Measurements from ENCODE around the gene SSH2.

The SSH2 gene

GRCh38 chr17:29633886-29634285, 296.1 kb downstream of the SSH2 start:
- Histone ChIP-seq H3K36me3 (replicated peaks; ENCODE audit: low read depth, low read length) (peaks cover 8% of the 10 kb centered on the region), H3K9me3 (ENCODE audit: insufficient read depth, low read length) (no peaks in the 10 kb centered on the region), H4K20me1 (ENCODE audit: insufficient read depth, low read length) (no peaks in the 10 kb centered on the region), H3K4me3 (ENCODE audit: low read length) (no peak overlapping the region), H3K27me3 (ENCODE audit: low read depth, low read length) (no peaks in the 10 kb centered on the region), H2AFZ (ENCODE audit: low read depth, low read length) (no peak overlapping the region), H3K79me2 (ENCODE audit: low read length) (no peaks in the 10 kb centered on the region), H3K9ac (ENCODE audit: low read length) (no peak overlapping the region), H3K4me2 (ENCODE audit: low read length) (no peak overlapping the region), H3K27ac (ENCODE audit: low read length) (no peak overlapping the region), H3K4me1 (ENCODE audit: low read length) (peaks cover 2% of the 10 kb centered on the region)
- TF ChIP-seq EZH2phosphoT487 (IDR thresholded peaks at IDR 0.05; ENCODE audit: low read depth) = no peak
- TF ChIP-seq CTCF (IDR thresholded peaks at IDR 0.05; ENCODE audit: low read depth, low read length) = no peak

GRCh38 chr17:29630630-29631193, 299.3 kb downstream of the SSH2 start:
- TF ChIP-seq CTCF (IDR thresholded peaks at IDR 0.05; ENCODE audit: low read depth, low read length) = no peak
- Histone ChIP-seq H3K27ac (ENCODE audit: low read length) (no peak overlapping the region), H3K9me3 (ENCODE audit: insufficient read depth, low read length) (no peaks in the 10 kb centered on the region), H3K27me3 (ENCODE audit: low read depth, low read length) (no peaks in the 10 kb centered on the region), H3K79me2 (ENCODE audit: low read length) (no peaks in the 10 kb centered on the region), H4K20me1 (ENCODE audit: insufficient read depth, low read length) (no peaks in the 10 kb centered on the region), H2AFZ (ENCODE audit: low read depth, low read length) (no peak overlapping the region), H3K4me1 (ENCODE audit: low read length) (no peaks in the 10 kb centered on the region), H3K4me3 (ENCODE audit: low read length) (no peak overlapping the region), H3K9ac (ENCODE audit: low read length) (no peak overlapping the region), H3K4me2 (ENCODE audit: low read length) (no peak overlapping the region), H3K36me3 (replicated peaks; ENCODE audit: low read depth, low read length) (peaks cover 3% of the 10 kb centered on the region)

- H3K4me3 ChIP-seq (ENCODE audit: low read length) = no peak overlapping the region
- H4K20me1 ChIP-seq (ENCODE audit: insufficient read depth, low read length) = no peaks in the 10 kb centered on the region
- no peak overlapping the region for H3K27ac ChIP-seq (ENCODE audit: low read length)
- H3K36me3 ChIP-seq (replicated peaks; ENCODE audit: low read depth, low read length) = peaks cover 2% of the 10 kb centered on the region
- no peak for TF ChIP-seq CTCF (IDR thresholded peaks at IDR 0.05; ENCODE audit: low read depth, low read length)
- no peak for TF ChIP-seq EZH2phosphoT487 (IDR thresholded peaks at IDR 0.05; ENCODE audit: low read depth)
- no peak overlapping the region for H3K4me2 ChIP-seq (ENCODE audit: low read length)
- no peak overlapping the region for H3K9ac ChIP-seq (ENCODE audit: low read length)
- no peaks in the 10 kb centered on the region for H3K27me3 ChIP-seq (ENCODE audit: low read depth, low read length)
- H2AFZ ChIP-seq (ENCODE audit: low read depth, low read length) = no peak overlapping the region
- H3K9me3 ChIP-seq (ENCODE audit: insufficient read depth, low read length) = no peaks in the 10 kb centered on the region
- no peaks in the 10 kb centered on the region for H3K79me2 ChIP-seq (ENCODE audit: low read length)
- no peaks in the 10 kb centered on the region for H3K4me1 ChIP-seq (ENCODE audit: low read length)
These were observed 300.2 kb downstream of the SSH2 start for GRCh38 chr17:29629839-29630238.

GRCh38 chr17:29628644-29629043, 301.4 kb downstream of the SSH2 start:
- no peaks in the 10 kb centered on the region for H3K9me3 ChIP-seq (ENCODE audit: insufficient read depth, low read length)
- H3K4me1 ChIP-seq (ENCODE audit: low read length) = no peaks in the 10 kb centered on the region
- H4K20me1 ChIP-seq (ENCODE audit: insufficient read depth, low read length) = no peaks in the 10 kb centered on the region
- H3K27ac ChIP-seq (ENCODE audit: low read length) = no peak overlapping the region
- H3K79me2 ChIP-seq (ENCODE audit: low read length) = no peaks in the 10 kb centered on the region
- no peak overlapping the region for H3K4me3 ChIP-seq (ENCODE audit: low read length)
- H3K9ac ChIP-seq (ENCODE audit: low read length) = no peak overlapping the region
- H3K36me3 ChIP-seq (replicated peaks; ENCODE audit: low read depth, low read length) = peaks cover 2% of the 10 kb centered on the region
- no peak overlapping the region for H2AFZ ChIP-seq (ENCODE audit: low read depth, low read length)
- H3K4me2 ChIP-seq (ENCODE audit: low read length) = no peak overlapping the region
- TF ChIP-seq EZH2phosphoT487 (IDR thresholded peaks at IDR 0.05; ENCODE audit: low read depth) (no peak), CTCF (IDR thresholded peaks at IDR 0.05; ENCODE audit: low read depth, low read length) (no peak)
- H3K27me3 ChIP-seq (ENCODE audit: low read depth, low read length) = no peaks in the 10 kb centered on the region

All from OCI-LY3 (cell line).